GM18517 (cell line): ENCODE measurements around the gene ACKR2.

Experiments used
- ATAC-seq: cut with Tn5 transposase; IDR thresholded peaks from one replicate; pipeline ENCODE4 v1.9.1; 2021; ENCODE audit warnings: mild to moderate bottlenecking, moderate library complexity; ENCODE audit not compliant: unreplicated experiment

Gene ACKR2

GRCh38 chr3:42914771-42915515 lies 105.7 kb downstream of the ACKR2 start:
- ATAC-seq = no peak
